ENCODE data around the gene PPP1CB. TPM values are rescaled to one million over a fixed set of nuclear protein-coding genes. Genes with fewer than 3 reads are reported as not detected.

The PPP1CB gene
- total and polyA plus RNA-seq, 10 of the 15 experiments (the other 5 are each of a cell fraction or from before 2014, with no cell fraction given): 37.5 to 176 (median 84.9) TPM

DNA sequence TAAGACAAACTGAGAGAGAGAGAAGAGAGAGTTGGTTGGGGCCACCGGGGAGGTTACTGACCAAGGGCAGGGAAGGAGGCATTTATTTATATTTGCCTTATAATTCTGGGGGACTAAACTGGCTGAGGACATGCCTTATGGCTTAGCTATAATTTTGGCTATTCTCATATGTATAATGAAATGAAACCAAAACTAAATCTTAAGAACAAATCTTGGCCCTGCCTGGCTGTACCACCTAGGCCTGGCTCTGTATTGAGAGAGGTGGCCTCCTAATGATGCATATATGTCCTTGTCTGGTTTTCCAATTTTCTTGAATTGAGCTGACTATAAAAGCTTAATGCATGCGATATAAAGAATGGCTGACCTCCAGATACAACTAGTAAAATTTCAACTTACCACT, 3.5 kb upstream of the PPP1CB start:
- no peak for ATAC-seq
- H3K27me3 ChIP-seq (replicated peaks in 1 of 2; ENCODE audit: control insufficient read depth in 2 of 2, insufficient read depth in 2 of 2, low read length in 1 of 2): no peaks in the 10 kb centered on the region
- FAIRE-seq: no peak
- H3K4me2 ChIP-seq (ENCODE audit: control insufficient read depth, insufficient read depth): no peak overlapping the region
- peaks cover 29% of the 10 kb centered on the region for H3K79me2 ChIP-seq (ENCODE audit: control insufficient read depth, insufficient read depth, low read length)
- H2AFZ ChIP-seq (ENCODE audit: control insufficient read depth, low read depth, low read length): no peak overlapping the region; the same call in 1 of the 2 replicates
- no peak overlapping the region for H3K9ac ChIP-seq (ENCODE audit: control insufficient read depth, insufficient read depth, low read length)
- 97% methylated on average over 2 of the region's 2 CpGs for WGBS (ENCODE audit: insufficient coverage, insufficient replicate concordance, low lambda C conversion rate, missing lambda C conversion rate)
- H3K9me3 ChIP-seq (replicated peaks; ENCODE audit: control insufficient read depth, insufficient read depth, low read length): no peaks in the 10 kb centered on the region
- H3K27ac ChIP-seq (ENCODE audit: control insufficient read depth, insufficient read depth): no peak overlapping the region
- BruUV-seq (replicated peaks): no TSS peak
- ChIA-PET CTCF (interaction anchor here (0.7 to 12.2 kb wide), 3 partner anchors 41 to 153 kb away, joined by 3 to 155 read pairs (median 4); no protein-coding TSS in a partner anchor), POLR2A (interaction anchor here (0.6 to 1.2 kb wide), 2 partner anchors 153 to 973 kb away, joined by 4 read pairs; no protein-coding TSS in a partner anchor), RAD21 (ENCODE audit: unreplicated experiment) (interaction anchor here (1.4 to 2.7 kb wide), 2 partner anchors 21 to 153 kb away, joined by 3 to 14 read pairs; no protein-coding TSS in a partner anchor), SMC1A (ENCODE audit: uncharacterized antibody, unreplicated experiment) (interaction anchor here (1.0 to 1.9 kb wide), 4 partner anchors 12 to 152 kb away, joined by 3 to 5 read pairs (median 3); no protein-coding TSS in a partner anchor)
- no peaks in the 10 kb centered on the region for H4K20me1 ChIP-seq (ENCODE audit: control insufficient read depth, insufficient read depth)
- H3K4me3 ChIP-seq: no peak overlapping the region
- no peak for DNase-seq (ENCODE audit: low read depth, low spot score)
- peaks cover 6% of the 10 kb centered on the region; the same call in 1 of the 2 replicates for H3K4me1 ChIP-seq (ENCODE audit: control insufficient read depth, insufficient read depth, low read length)
- in situ Hi-C loops (cut with MboI): no loop called here
- H3K36me3 ChIP-seq (ENCODE audit: control insufficient read depth in 2 of 2, insufficient read depth in 2 of 2, low read length in 1 of 2): no peaks in the 10 kb centered on the region
- intact Hi-C loops (cut with micrococcal nuclease; ENCODE audit: unreplicated experiment): no loop called here
- TF ChIP-seq KAT2A (conservative IDR thresholded peaks at IDR 0.05; ENCODE audit: control insufficient read depth, low read depth, low read length): no peak
- TF ChIP-seq, protein P1, sequence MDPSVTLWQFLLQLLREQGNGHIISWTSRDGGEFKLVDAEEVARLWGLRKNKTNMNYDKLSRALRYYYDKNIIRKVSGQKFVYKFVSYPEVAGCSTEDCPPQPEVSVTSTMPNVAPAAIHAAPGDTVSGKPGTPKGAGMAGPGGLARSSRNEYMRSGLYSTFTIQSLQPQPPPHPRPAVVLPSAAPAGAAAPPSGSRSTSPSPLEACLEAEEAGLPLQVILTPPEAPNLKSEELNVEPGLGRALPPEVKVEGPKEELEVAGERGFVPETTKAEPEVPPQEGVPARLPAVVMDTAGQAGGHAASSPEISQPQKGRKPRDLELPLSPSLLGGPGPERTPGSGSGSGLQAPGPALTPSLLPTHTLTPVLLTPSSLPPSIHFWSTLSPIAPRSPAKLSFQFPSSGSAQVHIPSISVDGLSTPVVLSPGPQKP (IDR thresholded peaks at IDR 0.05; ENCODE audit: low read depth, low read length): no peak
- no peak for TF ChIP-seq BHLHE40 (IDR thresholded peaks at IDR 0.05; ENCODE audit: borderline replicate concordance in 1 of 2, low read depth in 2 of 2, low read length in 1 of 2)
- TF ChIP-seq, protein P2, sequence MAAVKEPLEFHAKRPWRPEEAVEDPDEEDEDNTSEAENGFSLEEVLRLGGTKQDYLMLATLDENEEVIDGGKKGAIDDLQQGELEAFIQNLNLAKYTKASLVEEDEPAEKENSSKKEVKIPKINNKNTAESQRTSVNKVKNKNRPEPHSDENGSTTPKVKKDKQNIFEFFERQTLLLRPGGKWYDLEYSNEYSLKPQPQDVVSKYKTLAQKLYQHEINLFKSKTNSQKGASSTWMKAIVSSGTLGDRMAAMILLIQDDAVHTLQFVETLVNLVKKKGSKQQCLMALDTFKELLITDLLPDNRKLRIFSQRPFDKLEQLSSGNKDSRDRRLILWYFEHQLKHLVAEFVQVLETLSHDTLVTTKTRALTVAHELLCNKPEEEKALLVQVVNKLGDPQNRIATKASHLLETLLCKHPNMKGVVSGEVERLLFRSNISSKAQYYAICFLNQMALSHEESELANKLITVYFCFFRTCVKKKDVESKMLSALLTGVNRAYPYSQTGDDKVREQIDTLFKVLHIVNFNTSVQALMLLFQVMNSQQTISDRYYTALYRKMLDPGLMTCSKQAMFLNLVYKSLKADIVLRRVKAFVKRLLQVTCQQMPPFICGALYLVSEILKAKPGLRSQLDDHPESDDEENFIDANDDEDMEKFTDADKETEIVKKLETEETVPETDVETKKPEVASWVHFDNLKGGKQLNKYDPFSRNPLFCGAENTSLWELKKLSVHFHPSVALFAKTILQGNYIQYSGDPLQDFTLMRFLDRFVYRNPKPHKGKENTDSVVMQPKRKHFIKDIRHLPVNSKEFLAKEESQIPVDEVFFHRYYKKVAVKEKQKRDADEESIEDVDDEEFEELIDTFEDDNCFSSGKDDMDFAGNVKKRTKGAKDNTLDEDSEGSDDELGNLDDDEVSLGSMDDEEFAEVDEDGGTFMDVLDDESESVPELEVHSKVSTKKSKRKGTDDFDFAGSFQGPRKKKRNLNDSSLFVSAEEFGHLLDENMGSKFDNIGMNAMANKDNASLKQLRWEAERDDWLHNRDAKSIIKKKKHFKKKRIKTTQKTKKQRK (IDR thresholded peaks at IDR 0.05; ENCODE audit: low read depth, low read length): no peak
- no peak for TF ChIP-seq NR2C1 (IDR thresholded peaks at IDR 0.05)
- TF ChIP-seq, protein P3, sequence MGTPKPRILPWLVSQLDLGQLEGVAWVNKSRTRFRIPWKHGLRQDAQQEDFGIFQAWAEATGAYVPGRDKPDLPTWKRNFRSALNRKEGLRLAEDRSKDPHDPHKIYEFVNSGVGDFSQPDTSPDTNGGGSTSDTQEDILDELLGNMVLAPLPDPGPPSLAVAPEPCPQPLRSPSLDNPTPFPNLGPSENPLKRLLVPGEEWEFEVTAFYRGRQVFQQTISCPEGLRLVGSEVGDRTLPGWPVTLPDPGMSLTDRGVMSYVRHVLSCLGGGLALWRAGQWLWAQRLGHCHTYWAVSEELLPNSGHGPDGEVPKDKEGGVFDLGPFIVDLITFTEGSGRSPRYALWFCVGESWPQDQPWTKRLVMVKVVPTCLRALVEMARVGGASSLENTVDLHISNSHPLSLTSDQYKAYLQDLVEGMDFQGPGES (IDR thresholded peaks at IDR 0.05): no peak
- TF ChIP-seq, protein P4, sequence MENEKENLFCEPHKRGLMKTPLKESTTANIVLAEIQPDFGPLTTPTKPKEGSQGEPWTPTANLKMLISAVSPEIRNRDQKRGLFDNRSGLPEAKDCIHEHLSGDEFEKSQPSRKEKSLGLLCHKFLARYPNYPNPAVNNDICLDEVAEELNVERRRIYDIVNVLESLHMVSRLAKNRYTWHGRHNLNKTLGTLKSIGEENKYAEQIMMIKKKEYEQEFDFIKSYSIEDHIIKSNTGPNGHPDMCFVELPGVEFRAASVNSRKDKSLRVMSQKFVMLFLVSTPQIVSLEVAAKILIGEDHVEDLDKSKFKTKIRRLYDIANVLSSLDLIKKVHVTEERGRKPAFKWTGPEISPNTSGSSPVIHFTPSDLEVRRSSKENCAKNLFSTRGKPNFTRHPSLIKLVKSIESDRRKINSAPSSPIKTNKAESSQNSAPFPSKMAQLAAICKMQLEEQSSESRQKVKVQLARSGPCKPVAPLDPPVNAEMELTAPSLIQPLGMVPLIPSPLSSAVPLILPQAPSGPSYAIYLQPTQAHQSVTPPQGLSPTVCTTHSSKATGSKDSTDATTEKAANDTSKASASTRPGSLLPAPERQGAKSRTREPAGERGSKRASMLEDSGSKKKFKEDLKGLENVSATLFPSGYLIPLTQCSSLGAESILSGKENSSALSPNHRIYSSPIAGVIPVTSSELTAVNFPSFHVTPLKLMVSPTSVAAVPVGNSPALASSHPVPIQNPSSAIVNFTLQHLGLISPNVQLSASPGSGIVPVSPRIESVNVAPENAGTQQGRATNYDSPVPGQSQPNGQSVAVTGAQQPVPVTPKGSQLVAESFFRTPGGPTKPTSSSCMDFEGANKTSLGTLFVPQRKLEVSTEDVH (IDR thresholded peaks at IDR 0.05; ENCODE audit: low read depth, partially characterized antibody): no peak
- TF ChIP-seq ESRRA (IDR thresholded peaks at IDR 0.05; ENCODE audit: low read length): no peak
- TF ChIP-seq PAX8 (IDR thresholded peaks at IDR 0.05): no peak
- no peak for TF ChIP-seq RFX5 (IDR thresholded peaks at IDR 0.05; ENCODE audit: low read depth, low read length)
- TF ChIP-seq CHD4 (IDR thresholded peaks at IDR 0.05): no peak
- TF ChIP-seq HCFC1 (IDR thresholded peaks at IDR 0.05; ENCODE audit: low read length): no peak
- TF ChIP-seq NFYA (IDR thresholded peaks at IDR 0.05; ENCODE audit: borderline replicate concordance, low read depth, low read length): no peak
- TF ChIP-seq ETV6 (conservative IDR thresholded peaks at IDR 0.05 in 1 of 2, IDR thresholded peaks at IDR 0.05 in 1 of 2; ENCODE audit: borderline replicate concordance in 1 of 2, low read depth in 1 of 2): no peak
- no peak for TF ChIP-seq MEF2B (IDR thresholded peaks at IDR 0.05; ENCODE audit: partially characterized antibody, poor library complexity, severe bottlenecking)
- no peak for TF ChIP-seq GABPA (IDR thresholded peaks at IDR 0.05; ENCODE audit: low read depth)

Data from GM12878 (cell line).